ENCODE measurements around the gene ZGLP1.

DNA sequence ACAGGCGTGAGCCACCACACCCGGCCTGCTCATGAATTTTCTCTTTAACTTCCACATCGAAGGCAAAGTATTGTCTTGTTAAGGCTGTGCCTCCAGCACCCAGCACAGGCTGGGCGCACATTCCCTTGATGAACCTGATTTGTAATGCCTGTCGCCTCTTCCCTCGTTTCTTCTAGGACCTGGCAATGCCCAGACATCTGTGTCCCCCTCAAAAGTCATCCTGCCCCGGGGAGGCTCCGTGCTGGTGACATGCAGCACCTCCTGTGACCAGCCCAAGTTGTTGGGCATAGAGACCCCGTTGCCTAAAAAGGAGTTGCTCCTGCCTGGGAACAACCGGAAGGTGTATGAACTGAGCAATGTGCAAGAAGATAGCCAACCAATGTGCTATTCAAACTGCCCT, 35.0 kb downstream of the ZGLP1 start:
- TF ChIP-seq, protein P1, sequence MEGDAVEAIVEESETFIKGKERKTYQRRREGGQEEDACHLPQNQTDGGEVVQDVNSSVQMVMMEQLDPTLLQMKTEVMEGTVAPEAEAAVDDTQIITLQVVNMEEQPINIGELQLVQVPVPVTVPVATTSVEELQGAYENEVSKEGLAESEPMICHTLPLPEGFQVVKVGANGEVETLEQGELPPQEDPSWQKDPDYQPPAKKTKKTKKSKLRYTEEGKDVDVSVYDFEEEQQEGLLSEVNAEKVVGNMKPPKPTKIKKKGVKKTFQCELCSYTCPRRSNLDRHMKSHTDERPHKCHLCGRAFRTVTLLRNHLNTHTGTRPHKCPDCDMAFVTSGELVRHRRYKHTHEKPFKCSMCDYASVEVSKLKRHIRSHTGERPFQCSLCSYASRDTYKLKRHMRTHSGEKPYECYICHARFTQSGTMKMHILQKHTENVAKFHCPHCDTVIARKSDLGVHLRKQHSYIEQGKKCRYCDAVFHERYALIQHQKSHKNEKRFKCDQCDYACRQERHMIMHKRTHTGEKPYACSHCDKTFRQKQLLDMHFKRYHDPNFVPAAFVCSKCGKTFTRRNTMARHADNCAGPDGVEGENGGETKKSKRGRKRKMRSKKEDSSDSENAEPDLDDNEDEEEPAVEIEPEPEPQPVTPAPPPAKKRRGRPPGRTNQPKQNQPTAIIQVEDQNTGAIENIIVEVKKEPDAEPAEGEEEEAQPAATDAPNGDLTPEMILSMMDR (IDR thresholded peaks at IDR 0.05), result no peak
- TF ChIP-seq POLR2A (IDR thresholded peaks at IDR 0.05), result no peak
